ENCODE results near the gene RACK1.
"Not testable (repeated sequence)": the region's sequence is repeated elsewhere in the genome, so short reads cannot be mapped to it uniquely, and the experiment has no call there.

The RACK1 gene

DNA sequence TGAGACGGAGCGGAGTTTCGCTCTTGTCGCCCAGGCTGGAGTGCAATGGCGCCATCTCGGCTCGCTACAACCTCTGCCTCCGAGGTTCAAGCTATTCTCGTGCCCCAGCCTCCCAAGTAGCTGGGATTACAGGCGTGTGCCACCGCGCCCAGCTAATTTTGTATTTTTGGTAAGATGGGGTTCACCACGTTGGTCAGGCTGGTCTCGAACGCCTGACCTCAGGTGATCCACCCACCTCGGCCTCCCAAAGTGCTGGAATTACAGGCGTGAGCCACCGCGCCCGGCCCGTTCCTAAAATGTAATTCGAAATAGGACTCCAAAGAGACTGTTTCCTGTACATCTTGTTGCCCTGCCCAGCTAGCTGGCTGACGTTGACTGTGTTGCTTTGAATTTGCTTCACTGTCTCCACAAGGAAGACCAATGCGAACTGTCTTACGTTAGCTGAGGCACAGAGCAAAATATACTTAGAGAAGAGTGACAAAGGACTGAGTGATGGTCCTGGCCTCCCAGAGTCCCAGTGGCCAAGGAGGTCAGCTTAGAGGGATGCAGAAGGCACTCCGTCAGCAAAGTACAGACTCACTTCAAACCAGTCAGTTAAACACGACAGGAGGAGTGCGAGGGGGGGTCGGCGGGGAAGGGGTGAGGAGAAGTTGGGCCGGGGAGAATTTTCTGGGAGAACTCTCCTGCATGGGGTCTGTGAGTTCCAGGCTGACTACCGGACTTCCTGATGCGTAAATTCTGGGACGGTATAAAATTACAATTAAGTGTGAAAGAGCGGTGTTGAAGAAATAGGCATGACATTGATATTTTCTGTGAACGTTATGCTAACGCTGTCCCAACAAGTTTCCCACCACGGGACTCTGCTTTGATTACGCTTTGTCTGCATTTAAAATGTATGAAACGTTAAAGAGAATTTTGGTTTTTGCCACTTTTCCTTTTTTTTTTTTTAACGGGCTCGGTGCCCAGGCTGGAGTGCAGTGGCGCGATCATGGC lies 27.4 kb downstream of the RACK1 start:
- no peak for DNase-seq (ENCODE audit: low read depth)

- DNase-seq (ENCODE audit: low read depth) = not testable (repeated sequence)
Measured at GRCh38 chr5:181214249-181214648, 29.5 kb downstream of the RACK1 start.

DNA sequence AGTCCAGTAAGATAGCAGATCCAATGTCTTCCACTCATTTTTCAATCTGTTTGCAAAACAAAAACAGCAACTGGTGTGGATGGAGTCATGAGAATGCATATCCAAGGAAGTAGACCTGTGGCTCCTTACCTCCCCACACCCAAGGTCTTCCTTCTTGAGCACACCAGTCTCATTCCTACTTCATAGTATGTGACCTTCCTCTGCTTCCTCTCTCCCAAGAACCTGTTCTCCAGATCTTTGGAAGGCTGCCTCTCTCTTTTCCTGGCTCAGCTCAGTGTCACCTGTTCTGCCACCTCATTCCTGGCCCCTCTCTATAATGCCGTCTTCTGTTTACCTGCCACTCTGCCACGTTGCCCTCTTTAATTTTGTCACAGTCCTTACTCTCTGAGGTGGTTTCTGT lies 30.8 kb downstream of the RACK1 start:
- no peak for DNase-seq (ENCODE audit: low read depth)

- DNase-seq (ENCODE audit: low read depth) = no peak
Measured at GRCh38 chr5:181212080-181212479, 31.6 kb downstream of the RACK1 start.

- no peak for DNase-seq (ENCODE audit: low read depth)
Measured at GRCh38 chr5:181211208-181211607, 32.5 kb downstream of the RACK1 start.

DNA sequence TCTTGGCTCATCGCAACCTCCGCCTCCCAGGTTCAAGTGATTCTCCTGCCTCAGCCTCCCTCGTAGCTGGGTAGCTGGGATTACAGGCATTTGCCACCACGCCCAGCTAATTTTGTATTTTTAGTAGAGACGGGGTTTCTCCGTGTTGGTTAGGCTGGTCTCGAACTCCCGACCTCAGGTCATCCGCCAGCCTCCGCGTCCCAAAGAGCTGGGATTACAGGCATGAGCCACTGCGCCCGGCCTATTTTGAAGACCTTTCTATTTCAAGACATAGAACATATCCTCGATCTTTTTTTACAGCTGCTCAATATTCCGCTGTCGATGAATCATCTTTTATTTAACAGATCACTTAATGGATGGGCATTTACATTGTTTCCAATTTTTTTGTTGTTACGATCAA lies 33.0 kb downstream of the RACK1 start:
- not testable (repeated sequence) for DNase-seq (ENCODE audit: low read depth)

- DNase-seq (ENCODE audit: low read depth) = not testable (repeated sequence)
Measured at GRCh38 chr5:181210148-181210547, 33.6 kb downstream of the RACK1 start.

DNA sequence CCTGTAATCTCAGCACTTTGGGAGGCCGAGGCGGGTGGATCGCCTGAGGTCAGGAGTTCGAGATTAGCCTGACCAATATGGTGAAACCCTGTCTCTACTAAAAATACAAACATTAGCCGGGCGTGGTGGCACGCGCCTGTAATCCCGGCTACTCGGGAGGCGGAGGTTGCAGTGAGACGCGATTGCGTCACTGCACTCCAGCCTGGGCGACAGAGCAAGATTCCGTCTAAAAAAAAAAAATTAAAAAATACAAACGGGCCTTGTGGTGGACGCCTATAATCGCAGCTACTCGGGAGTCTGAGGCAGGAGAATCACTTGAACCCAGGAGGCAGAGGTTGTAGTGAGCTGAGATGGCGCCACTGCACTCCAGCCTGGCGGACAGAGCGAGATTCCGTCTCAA lies 34.7 kb downstream of the RACK1 start:
- DNase-seq (ENCODE audit: low read depth) = not testable (repeated sequence)

- no peak for DNase-seq (ENCODE audit: low read depth)
Measured at GRCh38 chr5:181207960-181208253, 35.8 kb downstream of the RACK1 start.

DNA sequence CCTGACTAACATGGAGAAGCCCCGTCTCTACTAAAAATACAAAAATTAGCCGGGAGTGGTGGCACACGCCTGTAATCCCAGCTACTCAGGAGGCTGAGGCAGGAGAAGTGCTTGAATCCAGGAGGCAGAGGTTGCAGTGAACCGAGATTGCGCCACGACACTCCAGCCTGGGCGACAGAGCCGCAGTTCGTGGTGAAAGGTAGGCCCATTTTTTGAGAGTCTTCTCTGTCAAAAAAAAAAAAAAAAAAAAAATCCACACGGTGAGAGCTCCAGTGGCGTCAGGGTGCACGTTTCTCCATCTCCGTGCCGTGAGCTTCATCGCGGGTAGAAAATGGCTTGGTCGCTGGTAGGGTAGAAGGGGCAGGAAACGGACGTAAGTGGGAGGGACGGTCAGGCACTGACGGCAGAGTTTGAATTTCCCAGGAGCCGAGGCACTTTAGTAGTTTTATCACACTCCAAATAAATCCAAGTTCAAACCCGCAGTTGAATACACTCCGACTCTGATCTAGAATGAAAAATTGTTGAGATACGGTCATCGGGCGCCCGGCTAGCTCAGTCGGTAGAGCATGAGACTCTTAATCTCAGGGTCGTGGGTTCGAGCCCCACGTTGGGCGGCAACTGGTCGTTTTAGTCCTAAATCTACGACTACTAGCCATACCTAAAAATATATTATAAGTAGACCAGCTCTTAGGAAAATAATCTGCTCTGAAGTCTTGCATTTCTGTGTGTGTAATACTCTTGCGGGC lies 36.3 kb downstream of the RACK1 start:
- DNase-seq (ENCODE audit: low read depth) = peak; percentile 64

DNA sequence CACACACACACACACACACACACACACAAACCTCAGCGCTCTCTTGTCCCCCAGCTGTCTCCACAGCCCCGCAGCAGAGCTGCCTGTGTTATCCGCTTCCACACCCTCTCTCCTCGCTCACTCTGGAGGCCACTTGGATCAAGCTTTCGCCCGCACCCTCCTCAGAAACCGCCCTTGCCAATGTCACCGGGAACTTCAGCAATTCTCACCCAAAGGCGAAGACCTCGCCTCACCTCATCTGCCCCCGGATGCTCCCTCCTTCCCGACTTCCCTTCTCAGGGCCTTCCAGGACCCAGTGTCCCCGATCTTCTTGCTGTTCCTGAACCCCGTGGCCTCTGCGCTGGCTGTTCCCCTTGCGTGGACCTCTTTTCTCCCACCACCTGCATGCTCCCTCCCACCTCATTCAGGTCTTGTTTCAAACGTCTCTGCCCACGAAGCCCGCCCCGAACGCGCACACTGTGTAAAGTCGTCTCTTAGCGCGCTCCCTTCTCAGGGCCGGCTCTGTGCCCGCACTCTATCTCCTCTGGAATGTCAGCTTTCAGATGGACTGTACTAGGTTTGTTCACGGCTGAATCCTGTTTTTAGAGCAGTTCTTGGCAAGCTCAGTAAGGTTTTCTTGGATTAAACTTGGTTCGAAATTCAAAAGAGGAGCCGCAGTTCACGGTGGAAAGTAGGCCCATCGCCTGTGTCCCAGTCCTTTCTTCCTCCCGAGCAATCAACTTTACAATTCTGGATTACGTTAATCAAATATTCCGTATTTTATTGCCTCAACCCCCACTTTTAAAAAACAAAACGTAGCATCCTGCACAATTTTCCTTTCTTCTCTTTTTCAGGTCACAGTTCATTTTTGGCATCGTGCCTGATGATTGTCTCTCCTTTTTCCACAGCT lies 37.7 kb downstream of the RACK1 start:
- no peak for DNase-seq (ENCODE audit: low read depth)

- no peak for DNase-seq (ENCODE audit: low read depth)
Measured at GRCh38 chr5:181204826-181205760, 38.6 kb downstream of the RACK1 start, which contains the start of gene TRIM7. TRIM7 (minus strand) TSS chr5:181205196; CDS start chr5:181205110, 86 bp downstream.

DNA sequence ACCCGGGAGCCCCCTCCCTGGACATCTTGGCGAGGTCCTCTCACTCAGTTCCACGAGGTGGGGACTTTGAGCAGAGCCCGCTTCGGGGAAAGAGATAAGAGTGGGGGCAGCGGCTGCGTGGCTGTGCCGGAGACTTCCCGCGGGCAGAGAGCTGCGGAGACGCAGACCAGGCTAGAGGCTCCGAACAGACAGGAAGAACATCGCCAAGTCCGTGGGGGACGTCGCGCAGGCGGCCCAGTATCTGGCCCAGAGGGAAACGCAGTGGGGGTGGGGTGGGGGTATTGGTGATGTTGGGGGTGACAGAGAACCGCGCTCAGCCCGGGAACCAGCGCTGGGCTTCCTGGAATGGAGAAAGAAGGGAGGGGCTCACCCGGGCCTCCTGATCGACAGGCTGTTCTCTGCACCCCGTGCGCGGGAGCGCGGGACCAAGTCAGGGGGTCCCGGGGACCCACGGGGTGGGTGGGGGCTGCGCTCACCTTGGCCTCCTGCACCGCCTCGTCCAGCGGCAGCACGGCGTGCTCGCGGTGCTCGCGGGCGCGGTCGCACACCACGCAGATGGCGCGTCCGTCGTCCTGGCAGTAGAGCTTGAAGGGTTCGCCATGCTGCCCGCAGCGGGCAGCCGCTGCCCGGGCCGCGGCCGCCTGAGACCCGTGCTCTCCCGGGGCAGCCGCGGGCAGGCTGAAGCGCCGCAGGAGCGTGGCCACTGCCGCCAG lies 39.4 kb downstream of the RACK1 start:
- DNase-seq (ENCODE audit: low read depth) = no peak

GRCh38 chr5:181203777-181204112 lies 40.0 kb downstream of the RACK1 start:
- DNase-seq (ENCODE audit: low read depth) = no peak

DNA sequence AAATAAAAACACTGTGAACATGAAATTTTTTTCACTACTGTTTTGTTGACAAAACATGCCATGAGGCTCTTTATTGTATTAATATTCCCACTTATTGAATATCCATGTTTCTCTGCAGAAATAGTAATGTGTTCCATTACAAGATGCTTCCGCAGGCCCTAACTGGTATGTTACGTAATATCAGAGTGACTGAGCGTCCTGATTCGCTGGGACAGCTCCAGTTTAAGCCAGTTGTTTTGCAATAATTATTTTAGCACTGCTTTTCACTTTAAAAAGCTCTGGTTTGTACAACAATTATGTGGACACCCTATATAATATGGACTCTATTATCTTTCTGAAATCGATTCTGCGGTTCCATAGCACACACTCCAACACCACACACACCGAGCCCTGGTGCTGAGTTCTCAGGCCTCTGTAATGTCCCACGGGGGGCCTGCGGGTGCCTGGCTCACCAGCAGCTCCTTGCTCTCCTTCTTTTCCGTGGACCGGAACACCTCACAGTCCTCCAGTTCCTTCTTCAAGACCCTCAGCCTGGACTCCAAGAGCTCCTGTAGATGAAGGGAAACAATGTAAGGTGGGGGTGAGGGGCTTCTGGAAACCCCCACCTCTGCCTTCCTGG lies 40.5 kb downstream of the RACK1 start:
- DNase-seq (ENCODE audit: low read depth) = no peak

DNA sequence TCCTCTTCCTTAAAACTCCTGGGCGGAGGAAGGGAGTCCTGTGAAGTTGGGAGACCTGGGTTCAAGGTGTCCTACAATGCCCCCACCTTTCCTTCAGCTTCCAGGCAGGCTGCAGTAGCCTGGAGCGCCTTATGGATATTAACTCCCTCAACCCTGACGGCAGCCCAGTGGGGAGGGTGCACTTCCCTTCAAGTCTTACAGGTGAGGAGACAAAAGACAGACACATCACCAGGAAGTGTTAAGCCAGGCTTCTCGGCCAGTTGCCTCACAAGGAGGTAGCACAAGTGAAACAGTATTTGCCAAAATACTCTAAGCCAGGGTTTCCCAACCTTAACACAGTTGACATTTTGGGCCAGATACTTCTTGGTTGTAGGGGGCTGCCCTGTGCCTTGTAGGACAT lies 42.9 kb downstream of the RACK1 start:
- no peak for DNase-seq (ENCODE audit: low read depth)

- no peak for DNase-seq (ENCODE audit: low read depth)
Measured at GRCh38 chr5:181199881-181200638, 43.6 kb downstream of the RACK1 start.

DNA sequence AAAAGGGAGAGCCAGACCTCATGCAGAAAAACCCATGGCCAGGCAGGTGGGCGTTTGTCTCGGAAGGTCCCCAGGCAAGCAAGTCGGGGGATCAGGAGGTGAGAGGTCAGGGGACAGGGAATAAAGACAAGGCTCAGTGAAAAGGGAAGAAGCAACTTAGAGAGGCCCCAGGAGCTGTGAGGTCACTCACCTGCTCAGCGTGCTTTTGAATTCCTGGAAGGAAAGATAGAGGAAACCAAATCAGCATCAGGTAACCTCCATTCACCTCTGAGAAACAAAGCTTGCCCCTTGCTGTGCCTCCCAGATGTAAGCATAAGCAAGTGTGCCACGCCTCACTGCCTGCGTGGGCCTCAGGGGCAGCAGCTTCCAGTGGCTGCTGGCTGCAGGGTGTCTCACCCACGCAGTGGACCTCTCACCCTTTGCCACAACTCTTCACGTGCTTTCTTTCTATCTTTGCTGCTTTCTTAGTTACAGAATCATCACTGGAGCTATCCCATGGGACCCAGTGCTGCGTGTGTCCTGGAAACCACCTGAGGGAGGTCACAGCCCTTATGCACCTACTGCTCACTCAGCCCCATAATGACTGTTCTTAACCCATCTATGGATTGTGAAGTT lies 44.7 kb downstream of the RACK1 start:
- no peak for DNase-seq (ENCODE audit: low read depth)
